KBM-7 (cell line): ENCODE data around the gene STAB1.
"Not testable (repeated sequence)": the region's sequence is repeated elsewhere in the genome, so short reads cannot be mapped to it uniquely, and the experiment has no call there.

Experiments
- DNase-seq: peaks from one replicate; pipeline ENCODE4 v3.0.0-alpha.2; 2015
- in situ Hi-C: fragments of 300-500 bp; cut with MboI; formaldehyde crosslinking; loops from 2 replicates; pipeline ENCODE4 v1.14.3; 2020; ENCODE audit warnings: low sequenced_read_pairs, low pct_unique_long_range_greater_than_20kb, mixed read lengths

Gene STAB1

GRCh38 chr3:52517796-52518722 is 22.9 kb downstream of the STAB1 start:
- in situ Hi-C loops, result no loop called here
- DNase-seq, result no peak

- in situ Hi-C loops, result no loop called here
Measured at GRCh38 chr3:52518723-52519444, 23.7 kb downstream of the STAB1 start.

GRCh38 chr3:52519445-52520140 is 24.5 kb downstream of the STAB1 start:
- in situ Hi-C loops, result no loop called here
- no peak for DNase-seq

More at GRCh38 chr3:52518723-52519444, 23.7 kb downstream of the STAB1 start:
- DNase-seq, result no peak

GRCh38 chr3:52520141-52520667 is 25.1 kb downstream of the STAB1 start:
- in situ Hi-C loops, result no loop called here
- DNase-seq, result no peak

GRCh38 chr3:52520716-52521487 is 25.8 kb downstream of the STAB1 start:
- in situ Hi-C loops, result no loop called here
- no peak for DNase-seq

- DNase-seq, result no peak
- in situ Hi-C loops, result no loop called here
Measured at GRCh38 chr3:52521488-52521824, 26.3 kb downstream of the STAB1 start.

- no peak for DNase-seq
- in situ Hi-C loops, result no loop called here
Measured at GRCh38 chr3:52521881-52522650, 26.9 kb downstream of the STAB1 start.

- DNase-seq, result no peak
- in situ Hi-C loops, result no loop called here
Measured at GRCh38 chr3:52522651-52523251, 27.6 kb downstream of the STAB1 start.

GRCh38 chr3:52523386-52524257 is 28.5 kb downstream of the STAB1 start:
- in situ Hi-C loops, result no loop called here
- no peak for DNase-seq

GRCh38 chr3:52524258-52524751 is 29.2 kb downstream of the STAB1 start:
- in situ Hi-C loops, result no loop called here
- no peak for DNase-seq

GRCh38 chr3:52524752-52525679 is 29.9 kb downstream of the STAB1 start:
- DNase-seq, result no peak
- in situ Hi-C loops, result no loop called here

GRCh38 chr3:52525680-52526561 is 30.8 kb downstream of the STAB1 start:
- in situ Hi-C loops, result no loop called here
- no peak for DNase-seq

GRCh38 chr3:52526671-52527038 is 31.5 kb downstream of the STAB1 start:
- in situ Hi-C loops, DNase-seq: not testable (repeated sequence)

- no peak for DNase-seq
- in situ Hi-C loops, result no loop called here
Measured at GRCh38 chr3:52527039-52527731, 32.0 kb downstream of the STAB1 start.
